HG03442 (cell line): ENCODE measurements around the gene LEUTX.
A peak's percentile ranks its signal among the peaks of the same experiment; 100 is the strongest.

Experiments
- ATAC-seq: cut with Tn5 transposase; IDR thresholded peaks from one replicate; pipeline ENCODE4 v1.9.1; 2021; ENCODE audit warnings: mild to moderate bottlenecking, moderate library complexity; ENCODE audit not compliant: unreplicated experiment

LEUTX gene

GRCh38 chr19:39820696-39821095 is 42.0 kb downstream of the LEUTX start:
- no peak for ATAC-seq

DNA sequence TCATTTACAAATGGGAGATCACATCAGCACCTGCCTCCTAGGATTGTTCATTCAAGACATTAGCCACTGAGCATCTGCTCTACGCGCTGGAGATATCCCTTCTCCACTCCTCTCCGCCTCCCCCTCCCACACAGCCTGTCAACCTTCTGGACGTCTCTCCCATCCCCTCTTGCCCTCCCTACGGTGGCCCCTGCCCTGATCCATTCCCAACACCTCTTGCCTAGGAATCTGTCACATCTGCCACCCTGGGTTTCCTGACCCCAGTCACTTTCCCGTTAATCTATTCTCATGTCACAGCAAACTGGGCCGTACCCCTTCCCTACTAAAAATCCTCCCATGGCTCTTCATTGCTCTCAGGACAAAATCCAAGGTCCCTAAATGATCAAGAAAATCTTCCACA is 45.0 kb downstream of the LEUTX start:
- ATAC-seq, result no peak

DNA sequence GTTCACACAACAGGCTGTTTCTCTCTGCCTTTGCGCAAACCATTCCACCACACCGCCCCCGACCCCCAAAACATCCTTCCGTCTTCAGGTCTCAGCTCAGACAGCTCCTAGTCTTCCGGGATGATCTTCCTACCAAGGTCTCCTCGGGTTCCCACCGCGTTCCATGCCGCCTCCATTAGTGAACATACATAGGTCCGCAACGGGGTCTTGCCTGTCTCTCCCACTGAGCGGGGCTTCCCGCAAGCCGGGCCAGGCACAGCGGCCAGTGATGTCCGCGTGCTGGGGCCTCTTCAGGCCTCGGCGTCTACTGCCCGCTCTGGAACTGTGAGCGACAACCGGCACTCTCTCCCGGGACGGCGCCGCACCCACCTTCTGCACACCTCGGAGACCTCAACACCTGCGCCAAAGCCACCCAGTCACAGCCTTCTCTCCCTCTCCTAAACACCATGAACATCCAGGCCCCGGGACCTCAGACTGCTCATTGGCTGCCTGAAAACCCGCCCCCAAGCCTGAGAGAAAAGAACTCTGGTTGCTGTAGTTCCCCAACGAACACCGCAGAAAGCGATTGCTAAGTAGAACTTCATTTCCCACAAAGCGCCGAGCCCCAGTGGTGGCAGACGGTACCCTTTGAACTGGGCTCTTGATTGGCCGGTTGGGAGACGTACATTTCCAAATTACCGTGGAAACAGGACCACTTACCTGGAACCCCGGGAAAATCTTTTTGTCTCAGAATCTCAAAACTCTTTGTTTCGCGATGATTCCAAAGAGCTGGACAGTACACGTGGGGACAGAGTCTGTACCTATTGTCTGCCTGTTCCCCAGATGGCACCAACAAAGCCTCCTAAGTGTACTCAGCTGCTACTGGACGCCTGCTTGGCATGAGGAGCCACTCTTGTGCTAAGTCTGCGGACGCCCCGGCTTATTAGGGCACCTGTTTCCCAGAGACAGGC is 45.8 kb downstream of the LEUTX start:
- ATAC-seq, result peak; percentile 85

DNA sequence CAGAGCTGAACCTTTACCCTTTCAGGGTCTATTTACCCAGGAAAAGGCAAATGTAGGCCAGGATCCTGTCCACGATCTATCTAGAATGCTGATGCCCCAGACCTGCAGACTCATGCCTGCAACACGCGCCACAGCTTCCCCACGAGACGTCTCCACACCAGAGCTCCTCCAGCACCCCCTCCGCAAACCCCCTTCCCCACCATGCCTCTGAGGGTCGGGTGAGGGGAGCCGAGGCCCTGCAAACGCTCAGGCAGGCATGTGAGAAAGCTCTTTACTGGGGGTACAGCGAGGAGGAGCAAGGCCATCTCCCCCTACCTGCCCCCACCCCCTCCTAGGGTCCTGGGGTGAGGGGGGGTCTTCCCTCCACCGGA is 46.4 kb downstream of the LEUTX start:
- no peak for ATAC-seq

GRCh38 chr19:39825531-39826076 is 47.0 kb downstream of the LEUTX start:
- no peak for ATAC-seq

DNA sequence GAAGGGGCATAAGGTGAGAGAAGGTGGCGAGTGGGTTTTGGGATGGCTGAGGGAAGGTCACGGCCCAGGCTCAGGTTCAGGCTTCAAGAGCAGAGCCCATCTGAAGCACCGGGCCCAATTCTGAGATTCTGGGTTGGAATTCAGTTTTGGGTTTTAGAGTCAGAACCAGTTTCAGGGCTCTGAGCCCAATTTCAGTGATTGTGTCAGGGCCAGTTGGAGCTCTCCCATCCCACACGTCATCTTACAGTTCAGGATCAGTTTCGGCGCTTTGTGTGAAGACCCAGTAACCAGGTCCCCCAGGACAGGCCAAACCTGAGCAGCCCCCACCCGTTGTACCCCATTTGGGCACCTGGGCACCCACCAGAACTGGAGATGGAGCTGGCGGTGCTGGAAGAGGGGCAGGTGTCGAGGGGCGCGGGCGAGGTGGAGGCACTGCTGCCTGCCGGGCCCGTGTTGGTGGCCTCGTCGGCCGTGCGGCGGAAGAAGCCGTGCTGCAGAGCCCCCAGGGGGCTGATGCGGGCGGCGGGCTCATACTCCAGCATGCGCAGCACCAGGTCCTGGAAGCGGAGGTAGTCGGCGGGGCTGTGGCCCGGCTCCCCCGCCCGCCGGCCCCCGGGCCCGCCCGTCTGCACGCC is 47.8 kb downstream of the LEUTX start:
- ATAC-seq, result no peak

GRCh38 chr19:39827216-39827615 is 48.6 kb downstream of the LEUTX start:
- ATAC-seq, result no peak

GRCh38 chr19:39828015-39828653 is 49.5 kb downstream of the LEUTX start:
- no peak for ATAC-seq

- ATAC-seq, result no peak
Measured at GRCh38 chr19:39828654-39829032, 50.0 kb downstream of the LEUTX start.

GRCh38 chr19:39829702-39830275 is 51.1 kb downstream of the LEUTX start:
- ATAC-seq, result no peak

- no peak for ATAC-seq
Measured at GRCh38 chr19:39830406-39830805, 51.8 kb downstream of the LEUTX start.

GRCh38 chr19:39830847-39831246 is 52.2 kb downstream of the LEUTX start:
- no peak for ATAC-seq

DNA sequence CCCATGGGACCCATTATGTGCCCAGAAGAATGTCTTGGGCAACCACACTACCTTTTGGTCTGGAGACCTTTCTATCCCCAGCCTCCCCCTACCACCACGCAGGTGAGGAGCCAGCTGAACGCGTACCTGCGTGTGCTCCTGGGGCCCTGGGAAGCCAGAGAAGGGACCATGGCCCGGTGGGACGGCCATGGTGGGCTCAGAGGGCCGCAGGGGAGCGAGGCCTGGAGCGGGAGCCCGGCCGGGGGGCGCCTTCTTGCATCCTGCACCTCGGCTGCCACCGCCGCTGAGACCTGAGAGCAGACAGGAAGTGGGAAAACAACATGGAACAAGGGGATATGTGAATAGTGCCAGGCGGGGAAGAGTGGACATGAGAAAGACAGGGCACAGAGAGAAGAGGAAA is 53.0 kb downstream of the LEUTX start:
- no peak for ATAC-seq

- ATAC-seq, result no peak
Measured at GRCh38 chr19:39832341-39833083, 53.9 kb downstream of the LEUTX start.

- peak; percentile 6 for ATAC-seq
Measured at GRCh38 chr19:39833160-39833463, 54.5 kb downstream of the LEUTX start.

DNA sequence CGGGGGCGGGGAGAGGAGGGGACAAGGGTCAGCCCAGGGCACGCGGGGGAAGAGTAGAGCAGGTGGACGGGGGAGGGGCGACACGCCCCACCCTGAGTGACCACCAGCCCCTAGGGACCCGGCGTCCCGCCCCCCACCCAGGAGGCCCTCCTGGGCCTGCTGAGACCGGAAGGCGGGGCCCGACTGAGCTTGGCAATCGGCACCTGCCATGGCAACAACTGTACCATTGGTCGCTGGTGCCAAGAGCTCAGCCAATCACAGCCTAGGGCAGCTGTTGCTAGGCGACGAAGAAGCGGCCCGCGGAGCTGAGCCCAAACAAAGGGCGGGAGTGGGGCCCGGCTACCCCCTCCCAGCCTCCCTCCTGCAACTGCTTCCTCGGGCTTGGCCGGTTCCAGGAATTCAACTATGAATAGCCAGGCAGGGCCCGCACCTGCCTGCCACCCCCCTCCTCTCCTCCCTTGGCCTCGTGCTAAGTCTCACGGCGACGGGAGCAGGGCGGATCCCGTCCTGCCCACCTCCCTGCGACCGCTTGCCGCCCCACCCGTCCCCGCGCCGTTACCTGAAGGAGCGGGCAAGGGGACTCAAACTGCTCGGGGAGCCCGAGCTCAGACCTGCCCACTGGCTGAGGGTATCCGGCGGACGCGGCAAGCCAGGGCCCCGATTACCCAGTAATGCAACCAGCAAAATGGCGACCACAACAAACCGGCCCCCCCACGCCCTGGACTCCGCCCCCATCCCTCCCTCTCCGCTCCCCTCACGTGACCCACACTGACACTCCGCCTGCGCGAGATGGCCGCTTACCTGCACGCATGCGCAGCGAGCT is 55.0 kb downstream of the LEUTX start, which contains the start of gene DYRK1B:
TSS of gene DYRK1B (minus strand) at position 699 of the 823 bp plus-strand sequence. CDS start 2,295 bp downstream, outside the sequence.
- ATAC-seq, result peak; percentile 82

- no peak for ATAC-seq
Measured at GRCh38 chr19:39834287-39834841, 55.7 kb downstream of the LEUTX start.
